SIG-M5 treated with dmso at 0.1 percent for 504 hours (cell line): ENCODE data around the gene RALGPS1.
A peak's percentile ranks its signal among the peaks of the same experiment; 100 is the strongest.

Experiments used
- DNase-seq: peaks from one replicate; lab custom pipeline; 2025; ENCODE audit not compliant: unreplicated experiment; lab: John Stamatoyannopoulos, UW

Gene RALGPS1

GRCh38 chr9:127116088-127116726 lies 201.6 kb downstream of the RALGPS1 start:
- no peak for DNase-seq

GRCh38 chr9:127116957-127117356 lies 202.4 kb downstream of the RALGPS1 start:
- no peak for DNase-seq

DNA sequence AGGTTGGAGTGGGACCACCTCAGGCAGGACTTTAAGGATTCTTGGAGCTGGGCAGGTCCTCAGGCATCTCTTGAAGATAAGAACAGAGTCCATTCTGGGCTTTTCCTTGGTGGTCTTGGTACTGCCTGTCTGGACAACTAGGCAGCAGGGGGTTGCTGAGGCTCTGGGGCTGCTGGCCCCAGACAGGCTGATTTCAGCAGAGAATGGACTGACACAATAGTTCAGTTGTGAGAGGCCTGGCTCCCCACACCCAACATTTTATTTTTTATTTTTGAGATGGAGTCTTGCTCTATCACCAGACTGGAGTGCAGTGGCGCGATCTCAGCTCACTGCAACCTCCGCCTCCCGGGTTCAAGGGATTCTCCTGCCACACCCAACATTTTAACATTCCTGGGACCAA lies 203.2 kb downstream of the RALGPS1 start:
- DNase-seq, result no peak

GRCh38 chr9:127118597-127119319 lies 204.2 kb downstream of the RALGPS1 start:
- DNase-seq, result no peak

- no peak for DNase-seq
These were observed 204.7 kb downstream of the RALGPS1 start for GRCh38 chr9:127119320-127119709.

DNA sequence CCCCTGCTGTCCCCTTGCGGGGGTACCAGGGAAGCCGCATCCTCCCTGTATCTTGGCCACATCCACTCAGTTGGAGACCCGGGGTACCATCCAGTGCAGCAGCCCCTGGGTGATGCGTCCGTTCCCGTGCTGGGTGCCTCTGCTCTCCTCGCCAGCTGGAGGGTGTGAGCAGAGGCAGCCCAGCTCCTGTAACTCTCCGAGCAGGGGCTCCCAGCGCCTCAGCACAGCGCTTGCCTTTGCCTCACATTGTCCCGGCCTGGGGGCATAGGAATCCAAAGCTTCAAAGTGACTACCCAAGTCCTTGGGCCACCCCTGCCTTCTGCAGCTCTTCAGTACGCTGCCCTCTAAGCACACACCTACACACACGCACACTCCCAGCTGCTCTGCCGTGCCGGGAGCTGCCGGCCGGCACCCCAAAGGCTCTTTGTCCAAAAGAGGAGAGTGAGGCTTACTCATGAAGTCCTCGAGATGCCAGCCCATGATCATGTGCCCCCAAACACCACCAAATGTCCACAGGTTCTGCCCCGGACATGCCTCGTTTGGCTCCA lies 207.1 kb downstream of the RALGPS1 start:
- no peak for DNase-seq

- no peak for DNase-seq
These were observed 207.8 kb downstream of the RALGPS1 start, which contains the start of gene ANGPTL2 for GRCh38 chr9:127122176-127123063. Gene ANGPTL2, minus strand, starts transcription at chr9:127122635. Its CDS starts 13,904 bp downstream, at chr9:127108731.

GRCh38 chr9:127123064-127123890 lies 208.7 kb downstream of the RALGPS1 start:
- no peak for DNase-seq

- DNase-seq, result no peak
These were observed 209.5 kb downstream of the RALGPS1 start for GRCh38 chr9:127124111-127124531.

GRCh38 chr9:127124792-127125191 lies 210.2 kb downstream of the RALGPS1 start:
- no peak for DNase-seq

DNA sequence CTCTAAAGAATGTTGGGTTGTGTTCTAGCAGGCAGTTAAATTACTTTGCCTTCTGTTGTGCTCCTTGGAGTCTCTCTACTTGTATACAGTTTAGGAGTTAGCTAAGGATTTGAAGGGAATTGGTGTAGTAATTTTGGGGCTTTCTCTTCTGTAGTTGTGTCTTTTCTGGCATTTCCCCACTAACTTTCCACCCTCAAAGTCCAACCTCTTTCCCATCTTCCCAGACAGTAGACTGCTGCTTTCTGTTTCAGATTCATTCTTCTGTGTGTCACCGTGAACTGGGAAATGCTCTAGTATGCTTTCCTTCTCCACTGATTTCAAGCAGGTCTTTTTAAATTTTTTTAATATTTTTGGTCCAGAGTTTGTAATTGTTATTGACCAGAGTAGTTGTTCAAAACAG lies 212.4 kb downstream of the RALGPS1 start:
- DNase-seq, result no peak

GRCh38 chr9:127128341-127129072 lies 213.9 kb downstream of the RALGPS1 start:
- no peak for DNase-seq

DNA sequence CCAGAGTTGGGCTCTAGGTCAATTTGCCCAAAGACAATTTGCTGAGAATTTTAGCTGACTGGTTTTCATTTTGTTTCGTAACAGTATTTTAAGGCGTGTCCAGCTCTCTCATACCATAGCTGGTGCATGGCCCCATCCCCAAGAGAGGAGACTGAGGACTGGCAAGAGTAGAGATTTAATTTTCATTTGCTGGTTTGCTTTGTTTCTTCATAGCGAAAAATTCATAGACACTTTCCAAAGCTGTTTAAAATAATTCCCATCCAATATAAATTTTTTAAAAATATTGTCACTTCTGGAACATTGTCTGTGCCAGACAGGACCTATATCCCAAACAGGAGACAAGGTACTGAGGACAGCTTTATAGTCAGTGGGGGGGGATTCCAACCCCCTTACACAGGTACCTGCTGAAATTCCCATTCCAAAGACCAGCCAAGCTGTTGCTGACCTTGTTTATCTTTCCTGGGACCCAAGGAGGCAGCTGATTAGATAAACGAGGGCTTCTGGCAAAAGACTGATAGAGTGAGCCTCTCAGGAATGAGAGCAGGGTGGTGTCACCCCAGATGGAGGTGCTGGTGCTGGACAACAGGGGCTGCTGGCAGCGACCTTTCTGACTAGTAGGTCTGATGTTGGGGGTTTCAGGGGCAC lies 214.6 kb downstream of the RALGPS1 start:
- no peak for DNase-seq

GRCh38 chr9:127129718-127130085 lies 215.1 kb downstream of the RALGPS1 start:
- no peak for DNase-seq

DNA sequence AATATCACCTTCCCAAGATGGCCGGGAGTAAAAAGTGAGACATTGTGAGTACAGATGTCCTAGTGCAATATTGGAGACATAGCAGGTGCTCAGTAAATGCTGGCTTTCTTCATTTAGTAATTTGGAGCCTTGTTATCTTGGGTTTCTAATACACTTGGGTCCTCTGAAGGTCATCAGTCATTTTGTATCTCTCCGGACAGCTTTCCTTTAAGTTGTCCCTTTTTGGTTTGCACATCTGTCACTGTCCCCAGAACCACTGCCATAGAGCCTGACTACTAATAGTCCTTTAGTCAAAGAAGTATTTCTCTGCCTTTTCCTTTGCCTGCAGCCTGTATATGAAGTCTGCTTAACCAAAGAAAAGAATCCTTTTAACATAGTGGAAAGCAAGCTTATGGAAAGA lies 215.7 kb downstream of the RALGPS1 start:
- DNase-seq, result no peak

GRCh38 chr9:127130661-127131538 lies 216.3 kb downstream of the RALGPS1 start:
- peak; percentile 89 for DNase-seq

- no peak for DNase-seq
These were observed 217.3 kb downstream of the RALGPS1 start for GRCh38 chr9:127131871-127132270.

DNA sequence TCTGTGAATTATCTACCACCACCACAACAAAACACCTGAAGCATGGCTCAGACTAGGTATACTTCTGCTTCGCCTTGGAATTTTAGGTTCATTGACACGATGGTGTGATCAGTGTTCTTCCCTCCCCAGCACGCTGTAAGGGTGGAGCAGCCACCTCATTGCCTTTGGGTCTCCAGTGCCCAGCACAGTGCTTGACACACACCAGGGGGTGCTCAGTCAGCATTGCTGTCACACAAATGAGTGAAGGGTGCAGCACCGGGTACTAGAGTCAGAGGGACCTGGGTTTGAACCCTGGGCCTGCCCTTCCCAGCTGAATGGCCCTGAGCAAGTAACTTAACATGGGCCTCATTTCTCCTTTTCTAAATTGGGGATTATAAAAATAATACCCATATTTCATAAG lies 217.8 kb downstream of the RALGPS1 start:
- no peak for DNase-seq
